Endometrial microvascular endothelial cells (primary cell): ENCODE data around the gene IGFBP5. TPM values are rescaled to one million over a fixed set of nuclear protein-coding genes. Genes with fewer than 3 reads are reported as not detected.

ENCODE experiments used
- in situ Hi-C: cut with HindIII; loops from 2 replicates; pipeline ENCODE4 v1.10.0; 2017; ENCODE audit warnings: low sequenced_read_pairs, low pct_unique_long_range_greater_than_20kb; ENCODE audit errors: inconsistent ontology term
- total RNA-seq: library from RNA; depleted of rRNA; stranded (reverse); fragments of >200 nt; gene quantifications from one replicate; pipeline ENCODE4 v1.2.3, GENCODE V29; 2015; ENCODE audit errors: inconsistent ontology term

IGFBP5 gene, protein sequence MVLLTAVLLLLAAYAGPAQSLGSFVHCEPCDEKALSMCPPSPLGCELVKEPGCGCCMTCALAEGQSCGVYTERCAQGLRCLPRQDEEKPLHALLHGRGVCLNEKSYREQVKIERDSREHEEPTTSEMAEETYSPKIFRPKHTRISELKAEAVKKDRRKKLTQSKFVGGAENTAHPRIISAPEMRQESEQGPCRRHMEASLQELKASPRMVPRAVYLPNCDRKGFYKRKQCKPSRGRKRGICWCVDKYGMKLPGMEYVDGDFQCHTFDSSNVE
- total RNA-seq: 0.37 TPM

DNA sequence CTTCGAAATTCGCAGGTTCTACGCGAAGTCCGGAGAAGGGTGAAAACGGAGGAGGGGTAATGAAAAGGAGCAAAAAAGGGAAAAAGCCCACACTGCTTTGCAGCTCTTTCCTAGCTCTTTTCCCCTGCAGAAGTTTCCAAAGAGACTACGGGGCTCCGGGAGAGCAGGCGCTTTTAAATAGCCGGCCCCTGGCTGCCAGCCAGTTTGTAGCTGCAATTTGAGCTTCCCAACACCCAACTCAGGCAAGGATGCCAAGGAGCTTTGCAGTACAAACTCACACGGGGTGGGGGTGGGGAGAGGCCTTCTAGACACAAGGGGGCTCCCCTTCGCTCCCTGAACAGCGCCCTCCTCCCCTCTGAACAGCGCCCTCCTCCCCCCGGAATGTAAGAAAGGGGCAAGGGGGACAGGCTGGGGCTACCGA, at the start of gene IGFBP5:
IGFBP5 (minus strand) TSS at position 149 of the 421 bp plus-strand sequence. CDS start 774 bp downstream, outside the sequence.
- in situ Hi-C loops: no loop called here

DNA sequence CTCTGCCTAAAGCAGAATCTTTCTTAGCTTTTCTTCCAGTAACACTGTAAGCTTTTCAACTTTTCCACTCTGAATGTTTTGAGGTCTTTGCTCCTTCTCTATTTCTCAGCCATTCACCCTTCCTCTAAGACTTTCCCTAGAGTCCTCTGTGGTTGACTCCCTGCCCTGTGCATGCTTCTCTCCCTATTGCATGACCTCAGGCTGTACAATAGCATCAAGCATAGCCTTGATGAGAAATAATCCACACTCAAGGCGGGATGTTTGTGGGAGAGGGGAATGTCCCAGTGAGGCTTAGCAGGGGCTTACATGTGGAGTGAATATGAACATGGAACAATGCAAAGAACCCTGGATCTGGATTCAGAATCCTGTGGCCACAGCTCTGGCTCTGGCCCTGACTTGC, 48.4 kb upstream of the IGFBP5 start:
- in situ Hi-C loops: no loop called here

DNA sequence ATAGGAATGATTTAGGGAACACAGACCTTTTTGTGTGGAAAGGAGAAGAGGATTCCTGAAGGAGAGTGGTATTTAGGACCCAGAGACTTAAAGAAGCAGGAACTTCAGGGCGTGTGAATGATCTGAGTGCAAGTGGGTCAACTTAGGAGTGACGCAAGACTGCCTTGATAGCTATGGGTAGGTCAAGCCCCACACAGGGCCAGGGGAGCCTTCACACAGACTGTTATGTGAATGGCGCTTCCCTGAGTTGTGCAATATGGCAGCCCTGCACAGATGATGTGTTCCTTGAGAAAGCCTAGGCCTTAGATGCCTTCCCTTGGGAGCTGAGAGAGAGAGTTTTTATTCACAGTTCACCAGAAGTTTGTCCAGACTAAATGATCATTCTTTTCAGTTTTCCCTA, 47.1 kb upstream of the IGFBP5 start:
- in situ Hi-C loops: no loop called here

- in situ Hi-C loops: no loop called here
Measured at GRCh38 chr2:216741223-216741593, 45.9 kb upstream of the IGFBP5 start.

- in situ Hi-C loops: no loop called here
Measured at GRCh38 chr2:216740557-216741222, 45.3 kb upstream of the IGFBP5 start.

DNA sequence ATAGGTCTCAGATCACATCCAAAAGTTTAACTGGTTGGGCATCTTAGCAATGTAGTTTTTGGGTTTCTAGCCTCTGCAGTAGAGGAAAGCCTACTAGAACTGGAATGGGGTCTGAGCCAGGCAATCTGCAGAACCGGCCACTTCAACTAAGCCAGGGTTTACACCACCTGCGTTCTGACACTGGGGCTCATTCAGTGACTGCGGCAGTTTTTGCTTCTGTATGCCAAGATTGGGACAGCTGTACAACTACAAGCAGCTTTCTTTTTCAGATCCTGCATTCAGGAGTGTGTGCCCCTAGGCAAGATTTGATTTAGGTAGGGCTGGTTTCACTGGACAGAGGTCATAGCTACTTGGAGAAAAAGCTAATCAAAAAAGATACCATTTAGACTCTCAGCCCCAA, 43.7 kb upstream of the IGFBP5 start:
- in situ Hi-C loops: no loop called here

DNA sequence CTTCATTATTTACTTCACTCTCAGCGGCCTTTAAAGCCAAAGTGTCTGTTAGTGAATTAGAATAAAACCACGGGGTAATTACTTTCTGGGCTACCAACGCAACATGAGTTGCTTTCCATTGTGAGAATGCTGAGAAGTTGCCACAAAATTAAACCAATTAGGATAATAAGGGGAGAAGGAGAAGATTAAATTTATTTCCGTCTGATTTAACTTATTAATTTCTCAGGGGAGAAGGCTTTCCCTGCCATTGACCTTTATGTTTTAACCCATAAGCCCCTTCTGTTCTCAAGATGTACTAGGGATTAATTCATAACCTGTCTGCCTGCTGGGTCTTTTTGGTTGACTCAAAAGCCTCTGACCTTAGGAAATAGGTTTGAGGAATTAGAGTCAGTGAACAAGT, 42.3 kb upstream of the IGFBP5 start:
- in situ Hi-C loops: no loop called here

DNA sequence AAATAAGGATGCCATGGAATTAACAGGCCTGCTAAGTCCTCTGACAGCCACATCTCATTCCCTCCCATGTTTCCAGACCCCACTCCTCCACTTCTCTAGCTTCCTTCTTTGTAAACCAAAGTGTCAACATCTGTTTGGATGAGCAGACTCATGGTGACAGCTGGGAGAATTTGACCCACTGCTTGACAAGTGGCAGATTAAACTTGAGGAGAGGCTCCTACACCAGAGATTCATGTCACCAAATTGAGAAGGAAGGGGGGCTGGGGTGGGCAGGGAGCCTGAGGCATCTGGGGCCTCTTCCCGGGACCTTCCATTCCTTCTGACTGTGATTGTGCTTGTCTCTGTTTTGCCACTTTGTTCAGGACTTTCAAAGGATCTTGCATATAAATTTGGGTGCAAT, 41.0 kb upstream of the IGFBP5 start:
- in situ Hi-C loops: no loop called here

DNA sequence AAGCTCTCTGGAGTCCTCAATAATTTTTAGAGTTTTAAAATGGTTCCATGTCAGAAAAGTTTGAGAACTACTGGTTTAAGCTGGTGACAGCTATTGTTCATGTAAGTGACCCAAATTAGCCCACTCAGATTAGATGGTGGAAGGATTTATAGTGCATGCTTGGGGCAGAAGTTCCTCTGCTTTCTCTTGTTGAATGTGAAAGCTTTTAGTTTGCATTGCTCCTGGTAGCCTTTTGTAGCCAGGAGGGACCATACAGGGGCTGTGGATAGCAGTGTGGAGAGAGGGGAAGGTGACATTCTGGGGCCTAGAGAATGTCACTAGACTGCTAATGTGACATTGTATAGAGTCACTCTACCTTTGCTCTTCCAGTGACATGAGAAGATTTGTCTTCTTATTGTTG, 40.3 kb upstream of the IGFBP5 start:
- in situ Hi-C loops: no loop called here

GRCh38 chr2:216735086-216735485, 39.7 kb upstream of the IGFBP5 start:
- in situ Hi-C loops: no loop called here

GRCh38 chr2:216733046-216733445, 37.7 kb upstream of the IGFBP5 start:
- in situ Hi-C loops: no loop called here

- in situ Hi-C loops: no loop called here
Measured at GRCh38 chr2:216732334-216732733, 37.0 kb upstream of the IGFBP5 start.

DNA sequence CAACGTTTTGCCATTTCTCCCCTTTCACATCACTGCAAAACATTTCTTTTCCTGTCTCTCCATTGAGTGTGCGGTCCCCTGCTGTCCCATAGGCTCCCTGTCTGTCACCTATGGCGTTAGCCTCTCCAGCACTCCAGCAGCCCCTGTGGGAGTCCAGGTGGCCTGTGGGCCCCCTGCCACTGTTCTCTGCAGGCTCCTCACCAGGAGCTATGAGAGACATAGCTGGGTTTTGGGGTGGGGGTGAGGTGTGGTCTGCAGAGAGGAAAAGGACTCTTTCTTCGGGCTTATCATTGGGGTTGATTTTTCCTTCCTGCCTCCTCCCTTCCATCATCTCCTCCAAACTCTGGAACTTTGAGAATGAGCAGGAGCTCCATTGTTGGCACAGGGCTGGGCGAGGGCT, 36.1 kb upstream of the IGFBP5 start:
- in situ Hi-C loops: no loop called here

DNA sequence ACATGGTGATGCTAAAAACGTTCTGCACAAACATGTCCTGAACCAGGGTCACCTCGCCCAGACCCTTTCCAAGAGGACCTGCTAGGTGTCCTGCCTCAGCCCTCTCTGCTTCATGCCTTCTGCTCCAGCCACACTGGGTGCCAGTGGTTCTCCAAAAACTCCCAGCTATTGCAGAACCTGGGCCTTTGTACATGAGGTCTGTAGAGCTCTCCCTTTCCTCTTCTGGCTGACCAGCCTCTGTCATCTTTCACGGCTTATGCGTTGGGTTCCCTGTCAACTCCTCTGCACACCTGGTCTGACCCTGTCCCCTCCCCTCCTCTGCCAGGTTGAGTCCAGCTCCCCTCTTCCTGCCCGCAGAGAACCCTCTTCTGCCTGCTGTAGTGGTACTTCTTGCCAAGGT, 35.5 kb upstream of the IGFBP5 start:
- in situ Hi-C loops: no loop called here

GRCh38 chr2:216727346-216728122, 32.2 kb upstream of the IGFBP5 start:
- in situ Hi-C loops: no loop called here

GRCh38 chr2:216724190-216724589, 28.8 kb upstream of the IGFBP5 start:
- in situ Hi-C loops: no loop called here

DNA sequence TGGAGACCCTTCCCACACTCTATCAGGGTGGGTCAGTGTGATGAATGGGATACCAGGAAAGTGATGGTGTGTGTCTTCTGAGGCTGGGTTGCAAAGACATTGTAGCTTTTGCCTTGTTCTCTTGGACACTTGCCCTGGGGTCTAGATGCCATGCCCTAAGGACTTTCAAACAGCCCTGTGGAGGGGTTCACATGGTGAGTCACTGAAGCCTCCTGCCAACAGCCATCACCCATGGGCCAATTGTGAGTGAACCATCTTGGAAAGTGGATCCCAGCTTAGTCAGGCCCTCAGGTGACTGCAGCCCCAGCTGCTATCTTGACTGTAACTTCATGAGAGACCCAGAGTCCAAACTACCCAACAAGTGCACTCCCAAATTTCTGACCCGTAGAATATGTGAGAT, 25.8 kb upstream of the IGFBP5 start:
- in situ Hi-C loops: no loop called here

DNA sequence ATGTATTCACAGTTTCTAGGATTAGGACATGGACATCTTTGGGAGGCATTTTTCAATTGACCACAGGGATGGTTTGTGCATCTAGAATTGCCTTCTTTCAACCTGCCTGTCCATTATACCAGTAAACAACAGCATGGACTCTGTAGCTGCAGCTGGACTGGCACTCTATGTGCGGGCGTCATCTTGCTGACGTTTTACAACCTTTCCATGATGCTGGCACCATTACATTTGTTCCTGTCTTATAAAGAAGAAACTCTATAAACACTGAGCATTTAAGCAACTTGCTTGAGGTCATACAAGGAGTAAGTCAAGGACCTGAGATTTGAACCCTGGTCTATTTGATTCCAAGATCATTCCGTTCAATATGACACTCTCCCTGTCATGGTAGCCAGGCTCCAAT, 25.4 kb upstream of the IGFBP5 start:
- in situ Hi-C loops: no loop called here

DNA sequence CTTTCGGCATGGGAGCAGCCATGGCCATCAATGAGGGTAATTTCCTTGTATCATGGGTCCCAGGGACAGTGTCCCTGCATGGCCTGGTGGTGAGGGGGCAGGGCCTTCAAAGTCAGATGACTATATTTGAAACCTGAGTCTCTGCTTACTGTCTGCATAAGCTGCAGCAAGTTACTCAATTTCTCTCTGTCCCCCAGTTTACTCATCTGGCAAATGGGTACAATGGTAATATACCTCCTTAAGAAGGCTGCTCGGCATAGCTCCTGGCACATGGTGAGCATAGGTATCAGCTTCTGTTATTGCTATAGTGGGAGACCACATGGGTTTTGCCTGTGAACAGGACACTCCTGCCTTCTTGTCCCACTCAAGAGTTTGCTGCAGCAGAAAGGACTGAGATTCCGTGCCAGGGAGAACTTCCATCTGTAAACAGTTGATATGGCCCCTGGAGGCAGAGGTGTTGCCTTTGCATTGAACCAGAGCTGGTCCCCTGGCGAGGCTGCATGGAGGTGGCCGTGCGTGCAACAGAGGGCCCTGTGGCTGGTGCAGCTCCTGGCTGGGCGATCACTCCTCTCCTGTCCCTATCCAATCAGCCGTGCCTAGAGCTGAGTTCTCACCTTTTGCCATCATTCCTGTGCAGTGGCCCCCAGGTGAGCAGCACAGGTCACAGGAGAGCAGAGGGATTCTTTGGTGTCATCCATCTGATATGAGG, 22.7 kb upstream of the IGFBP5 start:
- in situ Hi-C loops: no loop called here
